ENCODE data around the gene MYO5A.

DNA sequence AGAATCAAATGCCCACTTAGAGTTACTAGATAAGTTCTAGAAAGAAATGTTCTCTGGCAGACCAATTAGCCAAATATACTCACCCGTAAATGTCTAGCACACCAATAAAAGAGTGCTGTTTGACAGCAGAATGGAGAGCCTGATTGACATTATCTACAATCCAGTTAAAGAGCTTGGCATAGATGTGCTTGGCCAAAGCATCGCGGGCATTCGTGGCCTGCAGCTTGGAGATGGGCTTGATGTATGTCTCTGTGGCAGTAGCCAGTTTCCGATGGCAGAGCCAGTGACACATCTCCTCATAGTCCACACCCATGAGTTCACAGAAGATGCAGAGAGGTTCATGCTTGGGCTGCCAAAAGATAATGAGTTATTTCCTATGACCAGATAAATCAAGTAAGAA lies 131.6 kb downstream of the MYO5A start:
- TF ChIP-seq CEBPB (tag; IDR thresholded peaks at IDR 0.05) (no peak), IRF2 (CRISPR knock-in tag; IDR thresholded peaks at IDR 0.05) (no peak), CREM (IDR thresholded peaks at IDR 0.05; ENCODE audit: low read depth) (no peak), RFX5 (IDR thresholded peaks at IDR 0.05; ENCODE audit: low read depth, low read length) (no peak), SAP30 (IDR thresholded peaks at IDR 0.05; ENCODE audit: borderline replicate concordance, insufficient read depth, low read depth, low read length, poor library complexity, severe bottlenecking) (no peak), ARHGAP35 (IDR thresholded peaks at IDR 0.05; ENCODE audit: partially characterized antibody) (no peak), RAD51 (IDR thresholded peaks at IDR 0.05; ENCODE audit: borderline replicate concordance, low read depth) (no peak), TOE1 (IDR thresholded peaks at IDR 0.05; ENCODE audit: borderline replicate concordance) (no peak), TOE1 (CRISPR knock-in tag; IDR thresholded peaks at IDR 0.05; ENCODE audit: borderline replicate concordance, low read depth) (no peak)
- TF ChIP-seq, protein P1, sequence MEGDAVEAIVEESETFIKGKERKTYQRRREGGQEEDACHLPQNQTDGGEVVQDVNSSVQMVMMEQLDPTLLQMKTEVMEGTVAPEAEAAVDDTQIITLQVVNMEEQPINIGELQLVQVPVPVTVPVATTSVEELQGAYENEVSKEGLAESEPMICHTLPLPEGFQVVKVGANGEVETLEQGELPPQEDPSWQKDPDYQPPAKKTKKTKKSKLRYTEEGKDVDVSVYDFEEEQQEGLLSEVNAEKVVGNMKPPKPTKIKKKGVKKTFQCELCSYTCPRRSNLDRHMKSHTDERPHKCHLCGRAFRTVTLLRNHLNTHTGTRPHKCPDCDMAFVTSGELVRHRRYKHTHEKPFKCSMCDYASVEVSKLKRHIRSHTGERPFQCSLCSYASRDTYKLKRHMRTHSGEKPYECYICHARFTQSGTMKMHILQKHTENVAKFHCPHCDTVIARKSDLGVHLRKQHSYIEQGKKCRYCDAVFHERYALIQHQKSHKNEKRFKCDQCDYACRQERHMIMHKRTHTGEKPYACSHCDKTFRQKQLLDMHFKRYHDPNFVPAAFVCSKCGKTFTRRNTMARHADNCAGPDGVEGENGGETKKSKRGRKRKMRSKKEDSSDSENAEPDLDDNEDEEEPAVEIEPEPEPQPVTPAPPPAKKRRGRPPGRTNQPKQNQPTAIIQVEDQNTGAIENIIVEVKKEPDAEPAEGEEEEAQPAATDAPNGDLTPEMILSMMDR (IDR thresholded peaks at IDR 0.05 in 2 of 3, conservative IDR thresholded peaks at IDR 0.05 in 1 of 3; ENCODE audit: insufficient read depth in 2 of 3, low read depth in 1 of 3, low read length in 3 of 3), result no peak
- TF ChIP-seq, protein P2, sequence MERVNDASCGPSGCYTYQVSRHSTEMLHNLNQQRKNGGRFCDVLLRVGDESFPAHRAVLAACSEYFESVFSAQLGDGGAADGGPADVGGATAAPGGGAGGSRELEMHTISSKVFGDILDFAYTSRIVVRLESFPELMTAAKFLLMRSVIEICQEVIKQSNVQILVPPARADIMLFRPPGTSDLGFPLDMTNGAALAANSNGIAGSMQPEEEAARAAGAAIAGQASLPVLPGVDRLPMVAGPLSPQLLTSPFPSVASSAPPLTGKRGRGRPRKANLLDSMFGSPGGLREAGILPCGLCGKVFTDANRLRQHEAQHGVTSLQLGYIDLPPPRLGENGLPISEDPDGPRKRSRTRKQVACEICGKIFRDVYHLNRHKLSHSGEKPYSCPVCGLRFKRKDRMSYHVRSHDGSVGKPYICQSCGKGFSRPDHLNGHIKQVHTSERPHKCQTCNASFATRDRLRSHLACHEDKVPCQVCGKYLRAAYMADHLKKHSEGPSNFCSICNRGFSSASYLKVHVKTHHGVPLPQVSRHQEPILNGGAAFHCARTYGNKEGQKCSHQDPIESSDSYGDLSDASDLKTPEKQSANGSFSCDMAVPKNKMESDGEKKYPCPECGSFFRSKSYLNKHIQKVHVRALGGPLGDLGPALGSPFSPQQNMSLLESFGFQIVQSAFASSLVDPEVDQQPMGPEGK (CRISPR knock-in tag; IDR thresholded peaks at IDR 0.05; ENCODE audit: borderline replicate concordance), result no peak
- TF ChIP-seq, protein P3, sequence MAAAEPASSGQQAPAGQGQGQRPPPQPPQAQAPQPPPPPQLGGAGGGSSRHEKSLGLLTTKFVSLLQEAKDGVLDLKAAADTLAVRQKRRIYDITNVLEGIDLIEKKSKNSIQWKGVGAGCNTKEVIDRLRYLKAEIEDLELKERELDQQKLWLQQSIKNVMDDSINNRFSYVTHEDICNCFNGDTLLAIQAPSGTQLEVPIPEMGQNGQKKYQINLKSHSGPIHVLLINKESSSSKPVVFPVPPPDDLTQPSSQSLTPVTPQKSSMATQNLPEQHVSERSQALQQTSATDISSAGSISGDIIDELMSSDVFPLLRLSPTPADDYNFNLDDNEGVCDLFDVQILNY (CRISPR knock-in tag; IDR thresholded peaks at IDR 0.05), result no peak
- TF ChIP-seq, protein P4, sequence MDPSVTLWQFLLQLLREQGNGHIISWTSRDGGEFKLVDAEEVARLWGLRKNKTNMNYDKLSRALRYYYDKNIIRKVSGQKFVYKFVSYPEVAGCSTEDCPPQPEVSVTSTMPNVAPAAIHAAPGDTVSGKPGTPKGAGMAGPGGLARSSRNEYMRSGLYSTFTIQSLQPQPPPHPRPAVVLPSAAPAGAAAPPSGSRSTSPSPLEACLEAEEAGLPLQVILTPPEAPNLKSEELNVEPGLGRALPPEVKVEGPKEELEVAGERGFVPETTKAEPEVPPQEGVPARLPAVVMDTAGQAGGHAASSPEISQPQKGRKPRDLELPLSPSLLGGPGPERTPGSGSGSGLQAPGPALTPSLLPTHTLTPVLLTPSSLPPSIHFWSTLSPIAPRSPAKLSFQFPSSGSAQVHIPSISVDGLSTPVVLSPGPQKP (CRISPR knock-in tag; IDR thresholded peaks at IDR 0.05), result no peak
- TF ChIP-seq, protein P5, sequence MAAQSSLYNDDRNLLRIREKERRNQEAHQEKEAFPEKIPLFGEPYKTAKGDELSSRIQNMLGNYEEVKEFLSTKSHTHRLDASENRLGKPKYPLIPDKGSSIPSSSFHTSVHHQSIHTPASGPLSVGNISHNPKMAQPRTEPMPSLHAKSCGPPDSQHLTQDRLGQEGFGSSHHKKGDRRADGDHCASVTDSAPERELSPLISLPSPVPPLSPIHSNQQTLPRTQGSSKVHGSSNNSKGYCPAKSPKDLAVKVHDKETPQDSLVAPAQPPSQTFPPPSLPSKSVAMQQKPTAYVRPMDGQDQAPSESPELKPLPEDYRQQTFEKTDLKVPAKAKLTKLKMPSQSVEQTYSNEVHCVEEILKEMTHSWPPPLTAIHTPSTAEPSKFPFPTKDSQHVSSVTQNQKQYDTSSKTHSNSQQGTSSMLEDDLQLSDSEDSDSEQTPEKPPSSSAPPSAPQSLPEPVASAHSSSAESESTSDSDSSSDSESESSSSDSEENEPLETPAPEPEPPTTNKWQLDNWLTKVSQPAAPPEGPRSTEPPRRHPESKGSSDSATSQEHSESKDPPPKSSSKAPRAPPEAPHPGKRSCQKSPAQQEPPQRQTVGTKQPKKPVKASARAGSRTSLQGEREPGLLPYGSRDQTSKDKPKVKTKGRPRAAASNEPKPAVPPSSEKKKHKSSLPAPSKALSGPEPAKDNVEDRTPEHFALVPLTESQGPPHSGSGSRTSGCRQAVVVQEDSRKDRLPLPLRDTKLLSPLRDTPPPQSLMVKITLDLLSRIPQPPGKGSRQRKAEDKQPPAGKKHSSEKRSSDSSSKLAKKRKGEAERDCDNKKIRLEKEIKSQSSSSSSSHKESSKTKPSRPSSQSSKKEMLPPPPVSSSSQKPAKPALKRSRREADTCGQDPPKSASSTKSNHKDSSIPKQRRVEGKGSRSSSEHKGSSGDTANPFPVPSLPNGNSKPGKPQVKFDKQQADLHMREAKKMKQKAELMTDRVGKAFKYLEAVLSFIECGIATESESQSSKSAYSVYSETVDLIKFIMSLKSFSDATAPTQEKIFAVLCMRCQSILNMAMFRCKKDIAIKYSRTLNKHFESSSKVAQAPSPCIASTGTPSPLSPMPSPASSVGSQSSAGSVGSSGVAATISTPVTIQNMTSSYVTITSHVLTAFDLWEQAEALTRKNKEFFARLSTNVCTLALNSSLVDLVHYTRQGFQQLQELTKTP (IDR thresholded peaks at IDR 0.05; ENCODE audit: low read depth in 1 of 2, partially characterized antibody in 2 of 2), result no peak
- TF ChIP-seq, protein P6, sequence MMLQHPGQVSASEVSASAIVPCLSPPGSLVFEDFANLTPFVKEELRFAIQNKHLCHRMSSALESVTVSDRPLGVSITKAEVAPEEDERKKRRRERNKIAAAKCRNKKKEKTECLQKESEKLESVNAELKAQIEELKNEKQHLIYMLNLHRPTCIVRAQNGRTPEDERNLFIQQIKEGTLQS (IDR thresholded peaks at IDR 0.05), result no peak
- TF ChIP-seq, protein P6 (CRISPR knock-in tag; conservative IDR thresholded peaks at IDR 0.05), result no peak

Measured in K562 (cell line).